Astrocyte of the spinal cord (primary cell): ENCODE measurements around the gene SRP72.
"Not testable (repeated sequence)": the region's sequence is repeated elsewhere in the genome, so short reads cannot be mapped to it uniquely, and the experiment has no call there.

ENCODE experiments used
- DNase-seq: peaks from one replicate; pipeline ENCODE4 v3.0.0; 2011; ENCODE audit warnings: low read depth, low spot score
- H3K4me3 ChIP-seq: 2 replicates; pipeline ENCODE4 v1.5.1; 2011; ENCODE audit warnings: low read depth, mild to moderate bottlenecking, low read length, moderate library complexity
- in situ Hi-C: cut with HindIII; loops from 2 replicates; pipeline ENCODE4 v1.10.0; 2017; ENCODE audit warnings: low sequenced_read_pairs
- TF ChIP-seq, protein P1 (sequence below): IDR thresholded peaks from 2 replicates; pipeline ENCODE4 v1.5.1; 2012; ENCODE audit warnings: low read depth, mild to moderate bottlenecking, low read length, inconsistent platforms

SRP72 gene

DNA sequence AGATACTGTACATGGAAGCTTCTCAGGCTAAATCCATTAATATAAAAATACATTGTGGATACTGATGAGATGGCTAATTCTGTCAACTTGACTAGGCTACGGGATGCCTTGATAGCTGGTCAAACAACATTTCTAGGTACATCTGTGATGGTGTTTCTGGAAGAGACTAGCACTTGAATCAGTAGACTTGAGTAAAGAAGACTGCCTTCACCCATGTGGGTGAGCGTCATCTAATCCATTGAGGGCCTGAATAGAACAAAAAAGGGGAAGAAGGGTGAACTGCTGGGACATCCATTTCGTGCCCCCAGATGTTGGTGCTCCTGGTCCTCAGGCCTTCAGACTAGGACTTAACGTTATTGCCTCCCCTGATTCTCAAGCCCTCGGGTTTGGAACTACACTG, 3.7 kb upstream of the SRP72 start:
- in situ Hi-C loops = no loop called here
- TF ChIP-seq, protein P1, sequence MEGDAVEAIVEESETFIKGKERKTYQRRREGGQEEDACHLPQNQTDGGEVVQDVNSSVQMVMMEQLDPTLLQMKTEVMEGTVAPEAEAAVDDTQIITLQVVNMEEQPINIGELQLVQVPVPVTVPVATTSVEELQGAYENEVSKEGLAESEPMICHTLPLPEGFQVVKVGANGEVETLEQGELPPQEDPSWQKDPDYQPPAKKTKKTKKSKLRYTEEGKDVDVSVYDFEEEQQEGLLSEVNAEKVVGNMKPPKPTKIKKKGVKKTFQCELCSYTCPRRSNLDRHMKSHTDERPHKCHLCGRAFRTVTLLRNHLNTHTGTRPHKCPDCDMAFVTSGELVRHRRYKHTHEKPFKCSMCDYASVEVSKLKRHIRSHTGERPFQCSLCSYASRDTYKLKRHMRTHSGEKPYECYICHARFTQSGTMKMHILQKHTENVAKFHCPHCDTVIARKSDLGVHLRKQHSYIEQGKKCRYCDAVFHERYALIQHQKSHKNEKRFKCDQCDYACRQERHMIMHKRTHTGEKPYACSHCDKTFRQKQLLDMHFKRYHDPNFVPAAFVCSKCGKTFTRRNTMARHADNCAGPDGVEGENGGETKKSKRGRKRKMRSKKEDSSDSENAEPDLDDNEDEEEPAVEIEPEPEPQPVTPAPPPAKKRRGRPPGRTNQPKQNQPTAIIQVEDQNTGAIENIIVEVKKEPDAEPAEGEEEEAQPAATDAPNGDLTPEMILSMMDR = no peak
- no peak overlapping the region for H3K4me3 ChIP-seq
- DNase-seq = no peak

DNA sequence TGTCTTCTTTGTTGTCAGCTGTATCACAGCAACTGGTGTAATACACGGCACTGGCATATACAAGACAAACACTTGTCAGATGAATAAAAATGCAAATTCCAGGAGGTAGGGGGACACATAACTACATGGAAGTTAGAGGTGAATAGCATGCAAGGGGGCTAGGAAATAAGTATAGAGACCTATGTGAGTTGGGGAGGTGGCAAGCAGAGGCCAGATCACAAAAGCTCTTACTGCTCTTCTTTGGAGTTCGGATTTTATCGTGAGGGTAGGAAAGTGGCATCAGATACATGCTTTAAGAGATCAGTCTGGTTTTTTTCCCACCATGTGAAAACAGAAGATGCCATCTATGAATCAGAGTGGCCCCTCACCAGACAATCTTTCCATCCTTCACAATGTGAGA, 2.8 kb upstream of the SRP72 start:
- no peak overlapping the region for H3K4me3 ChIP-seq
- DNase-seq = no peak
- TF ChIP-seq, protein P1 = no peak
- in situ Hi-C loops = no loop called here

GRCh38 chr4:56465599-56466295, 1.7 kb upstream of the SRP72 start:
- in situ Hi-C loops = no loop called here
- TF ChIP-seq, protein P1 = no peak
- no peak for DNase-seq
- peak overlapping the region; percentile 61 for H3K4me3 ChIP-seq

DNA sequence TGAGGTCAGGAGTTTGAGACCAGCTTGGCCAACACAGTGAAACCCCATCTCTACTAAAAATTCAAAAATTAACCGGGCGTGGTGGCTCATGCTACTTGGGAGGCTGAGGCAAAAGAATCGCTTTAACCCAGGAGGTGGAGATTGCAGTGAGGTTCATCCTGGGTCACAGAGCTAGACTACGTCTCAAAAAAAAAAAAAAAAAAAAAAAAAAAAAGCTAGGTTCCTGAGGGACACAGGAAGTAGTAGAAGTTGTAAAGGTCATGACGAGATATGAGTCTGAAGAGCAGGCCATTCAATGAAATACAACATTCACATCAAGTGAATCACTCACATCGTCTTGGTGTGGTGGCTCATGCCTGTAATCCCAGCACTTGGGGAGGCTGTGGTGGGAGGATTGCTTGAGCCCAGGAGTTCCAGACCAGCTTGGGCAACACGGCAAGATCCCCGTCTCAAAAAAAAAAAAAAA, 1.1 kb upstream of the SRP72 start:
- H3K4me3 ChIP-seq = peak overlapping the region; percentile 61
- in situ Hi-C loops = not testable (repeated sequence)
- peak; percentile 32 for DNase-seq

- TF ChIP-seq, protein P1 = no peak
- in situ Hi-C loops = no loop called here
- peak overlapping the region; percentile 61 for H3K4me3 ChIP-seq
- no peak for DNase-seq
These were observed 520 bp upstream of the SRP72 start for GRCh38 chr4:56466910-56467283.

DNA sequence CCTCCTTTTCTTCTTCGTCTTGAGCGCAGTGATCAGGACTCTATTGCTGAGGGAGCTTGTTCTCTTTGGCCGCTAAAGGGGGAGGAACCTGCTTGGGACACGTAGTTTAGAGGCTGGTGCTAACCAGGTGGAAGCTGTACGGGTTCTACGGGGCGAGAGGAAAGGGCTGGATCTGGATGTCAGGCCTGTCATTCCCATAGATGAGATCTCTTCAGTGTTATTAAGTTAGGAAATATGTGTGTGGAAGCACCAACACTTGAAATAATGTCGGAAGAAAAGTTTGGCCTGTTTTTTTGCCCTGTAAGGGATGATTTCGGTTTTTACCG, 643 bp downstream of the SRP72 start:
- H3K4me3 ChIP-seq = peak overlapping the region; percentile 61
- DNase-seq = no peak
- TF ChIP-seq, protein P1 = no peak
- in situ Hi-C loops = no loop called here

DNA sequence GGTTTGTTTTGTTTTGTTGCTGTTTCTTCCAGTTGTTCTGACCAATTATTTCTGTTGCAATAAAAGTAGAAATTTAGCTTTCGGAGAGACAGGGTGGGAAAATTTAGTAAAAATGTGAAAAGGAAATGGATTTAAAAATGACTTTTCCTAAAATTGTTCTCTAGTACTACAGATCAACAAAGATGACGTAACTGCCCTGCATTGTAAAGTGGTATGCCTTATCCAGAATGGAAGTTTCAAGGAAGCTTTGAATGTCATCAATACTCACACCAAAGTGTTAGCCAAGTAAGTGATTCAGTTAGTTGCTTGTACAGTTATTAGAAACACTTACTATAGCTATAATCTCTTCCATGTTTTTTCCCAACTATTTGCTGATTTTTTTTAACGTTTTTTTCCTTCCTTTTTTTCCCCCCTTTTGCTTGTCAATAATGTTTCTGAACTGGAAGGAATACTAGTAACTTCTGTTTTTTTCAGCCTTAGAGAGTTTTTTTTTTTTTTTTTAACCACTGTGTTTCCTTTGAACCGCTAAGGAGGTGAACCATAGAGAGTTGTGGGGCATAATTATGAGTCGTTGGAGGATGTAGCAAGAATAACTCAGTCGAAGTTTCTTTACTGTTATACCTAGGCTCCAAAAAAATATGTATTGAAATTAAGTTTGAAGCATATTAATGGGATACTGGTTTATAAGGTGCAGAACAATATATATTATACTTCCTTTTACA, 2.2 kb downstream of the SRP72 start:
- in situ Hi-C loops = no loop called here
- H3K4me3 ChIP-seq = no peak overlapping the region
- DNase-seq = no peak
- TF ChIP-seq, protein P1 = no peak
